ENCODE results near the gene PARP12. TPM values are rescaled to one million over a fixed set of nuclear protein-coding genes. Genes with fewer than 3 reads are reported as not detected.
A peak's percentile ranks its signal among the peaks of the same experiment; 100 is the strongest.

The PARP12 gene
- total and polyA plus RNA-seq, 8 donors, result 10.8 to 34.8 (median 22.3) TPM

GRCh38 chr7:140060243-140060630 is 2.5 kb downstream of the PARP12 start:
- ATAC-seq (no peak), FAIRE-seq (no peak), DNase-seq (no peak)
- Histone ChIP-seq H3K27ac (peak overlapping the region in 2 of 4 donors; percentile 90 to 96), H3K27me3 (no peaks in the 10 kb centered on the region), H3K9me3 (no peaks in the 10 kb centered on the region), H3K4me3 (peak overlapping the region in 1 of 4 donors; percentile 8), H3K36me3 (peaks cover 0 to 8% (median 0%) of the 10 kb centered on the region in 3 donors), H3K4me1 (peaks cover 12 to 32% (median 24%) of the 10 kb centered on the region in 3 donors)
- TF ChIP-seq CTCF (IDR thresholded peaks at IDR 0.05), result no peak
- intact Hi-C loops (cut with DNase I), result no loop called here
- WGBS, 2 donors, result 68 to 73% methylated on average over 3 of the region's 3 CpGs

- intact Hi-C loops (cut with DNase I), result no loop called here
- no peak for TF ChIP-seq CTCF (IDR thresholded peaks at IDR 0.05)
These were observed 3.2 kb downstream of the PARP12 start for GRCh38 chr7:140059273-140060242.

GRCh38 chr7:140058517-140058916 is 4.2 kb downstream of the PARP12 start:
- Histone ChIP-seq H3K27me3 (no peaks in the 10 kb centered on the region), H3K27ac (peak overlapping the region in 2 of 4 donors; percentile 32 to 90), H3K4me3 (no peak overlapping the region), H3K9me3 (no peaks in the 10 kb centered on the region), H3K36me3 (peaks cover 0 to 8% (median 0%) of the 10 kb centered on the region in 3 donors), H3K4me1 (peaks cover 12 to 32% (median 24%) of the 10 kb centered on the region in 3 donors)
- intact Hi-C loops (cut with DNase I), result no loop called here
- ATAC-seq (no peak), FAIRE-seq (no peak), DNase-seq (no peak)
- no peak for TF ChIP-seq CTCF (IDR thresholded peaks at IDR 0.05)
- WGBS, 2 donors, result 67 to 75% methylated on average over 7 of the region's 7 CpGs

More at GRCh38 chr7:140059273-140060242, 3.2 kb downstream of the PARP12 start:
- no peaks in the 10 kb centered on the region for H3K9me3 ChIP-seq
- DNase-seq, result peak; percentile 80 to 89 (median 85)
- ATAC-seq, result peak; percentile 59 to 75 (median 62)
- 21 to 35% methylated on average over 12 of the region's 12 CpGs for WGBS, 2 donors
- no peak overlapping the region for H3K4me3 ChIP-seq
- FAIRE-seq, result no peak
- H3K27ac ChIP-seq, result peak overlapping the region in 3 of 4 donors; percentile 45 to 96 (median 90)
- peaks cover 12 to 32% (median 24%) of the 10 kb centered on the region in 3 donors for H3K4me1 ChIP-seq
- peaks cover 0 to 8% (median 0%) of the 10 kb centered on the region in 3 donors for H3K36me3 ChIP-seq
- H3K27me3 ChIP-seq, result no peaks in the 10 kb centered on the region

- no peak for FAIRE-seq
- H3K9me3 ChIP-seq, result no peaks in the 10 kb centered on the region
- H3K4me1 ChIP-seq, result peaks cover 12 to 32% (median 24%) of the 10 kb centered on the region in 3 donors
- ATAC-seq, result no peak
- no peaks in the 10 kb centered on the region for H3K27me3 ChIP-seq
- peaks cover 0 to 8% (median 0%) of the 10 kb centered on the region in 3 donors for H3K36me3 ChIP-seq
- no peak for DNase-seq
- WGBS, 2 donors, result 94 to 98% methylated on average over 3 of the region's 3 CpGs
- no peak for TF ChIP-seq CTCF (IDR thresholded peaks at IDR 0.05)
- H3K27ac ChIP-seq, result no peak overlapping the region
- intact Hi-C loops (cut with DNase I), result no loop called here
- no peak overlapping the region for H3K4me3 ChIP-seq
These were observed 5.6 kb downstream of the PARP12 start for GRCh38 chr7:140057143-140057535.

All from pancreas (tissue), 10 donors.